GM19372 (cell line): ENCODE measurements around the gene TESMIN.

Experiments used
- ATAC-seq: cut with Tn5 transposase; IDR thresholded peaks from one replicate; pipeline ENCODE4 v1.9.1; 2021; ENCODE audit warnings: mild to moderate bottlenecking, low read depth, moderate library complexity; ENCODE audit not compliant: unreplicated experiment

The TESMIN gene

GRCh38 chr11:68751331-68751856, at the start of gene TESMIN:
TESMIN (minus strand) TSS chr11:68751520; CDS start chr11:68750660, 860 bp downstream.
- ATAC-seq, result peak; percentile 88

- ATAC-seq, result no peak
Observed at GRCh38 chr11:68798221-68798813, 47.0 kb upstream of the TESMIN start.

- no peak for ATAC-seq
Observed at GRCh38 chr11:68796801-68797200, 45.5 kb upstream of the TESMIN start.

- no peak for ATAC-seq
Observed at GRCh38 chr11:68792400-68792966, 41.2 kb upstream of the TESMIN start.

- no peak for ATAC-seq
Observed at GRCh38 chr11:68784653-68785052, 33.3 kb upstream of the TESMIN start.

- no peak for ATAC-seq
Observed at GRCh38 chr11:68783216-68783821, 32.0 kb upstream of the TESMIN start.

GRCh38 chr11:68782711-68783110, 31.4 kb upstream of the TESMIN start:
- ATAC-seq, result no peak

- no peak for ATAC-seq
Observed at GRCh38 chr11:68780829-68781228, 29.5 kb upstream of the TESMIN start.

- no peak for ATAC-seq
Observed at GRCh38 chr11:68778205-68778604, 26.9 kb upstream of the TESMIN start.

GRCh38 chr11:68776442-68777235, 25.3 kb upstream of the TESMIN start:
- no peak for ATAC-seq

- no peak for ATAC-seq
Observed at GRCh38 chr11:68775951-68776388, 24.6 kb upstream of the TESMIN start.

GRCh38 chr11:68774194-68774585, 22.9 kb upstream of the TESMIN start:
- no peak for ATAC-seq

GRCh38 chr11:68773521-68774193, 22.3 kb upstream of the TESMIN start:
- no peak for ATAC-seq

GRCh38 chr11:68772936-68773335, 21.6 kb upstream of the TESMIN start:
- ATAC-seq, result no peak

- no peak for ATAC-seq
Observed at GRCh38 chr11:68770781-68771180, 19.5 kb upstream of the TESMIN start.

GRCh38 chr11:68767672-68768071, 16.4 kb upstream of the TESMIN start:
- no peak for ATAC-seq

GRCh38 chr11:68766786-68767185, 15.5 kb upstream of the TESMIN start:
- ATAC-seq, result no peak

GRCh38 chr11:68764746-68765145, 13.4 kb upstream of the TESMIN start:
- ATAC-seq, result no peak

- no peak for ATAC-seq
Observed at GRCh38 chr11:68763926-68764657, 12.8 kb upstream of the TESMIN start.

GRCh38 chr11:68763181-68763721, 11.9 kb upstream of the TESMIN start:
- ATAC-seq, result no peak
